NCI-H345 treated with DMSO at 0.1 percent for 48 hours (cell line): ENCODE results near the gene C6orf89.

Experiments
- DNase-seq: peaks from one replicate; lab custom pipeline; 2025; ENCODE audit not compliant: unreplicated experiment; lab: John Stamatoyannopoulos, UW

C6orf89 gene

DNA sequence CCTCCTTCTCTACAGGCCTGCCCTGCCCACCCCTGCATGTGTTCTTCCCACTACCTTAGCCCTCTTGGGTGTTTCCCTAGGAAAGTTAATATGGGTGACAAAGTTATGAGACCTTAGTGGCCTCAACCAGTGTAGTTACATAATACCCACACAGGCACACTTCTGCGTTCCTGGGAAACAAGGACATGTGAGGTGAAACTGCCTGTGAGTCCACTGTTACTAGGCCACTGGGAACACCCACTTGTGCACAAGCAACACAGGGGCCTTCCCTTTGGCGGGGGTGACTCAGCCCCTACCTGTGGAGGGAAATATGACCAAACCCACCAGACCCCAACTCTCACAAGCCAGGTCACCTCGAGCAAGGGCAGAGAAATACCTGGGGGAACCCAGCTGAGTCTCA is 81.5 kb downstream of the C6orf89 start:
- no peak for DNase-seq

DNA sequence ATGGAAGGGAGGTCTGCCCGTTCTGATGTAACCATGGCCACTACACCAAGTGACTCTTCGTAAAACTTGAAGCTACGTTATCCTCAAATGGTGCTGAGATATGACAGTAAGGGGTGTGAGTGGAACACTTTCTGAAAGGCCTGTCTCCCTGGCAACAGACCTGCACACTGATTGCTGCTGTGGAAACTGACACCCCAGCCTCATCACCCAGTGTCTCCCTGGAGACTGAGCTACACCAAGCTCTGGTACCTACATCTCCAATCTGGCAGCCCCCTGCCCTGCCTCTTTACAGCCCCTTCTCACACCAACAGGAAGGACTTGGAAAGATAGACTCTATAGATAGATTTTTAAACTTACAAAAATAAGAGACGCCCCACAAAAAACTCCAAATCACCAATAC is 82.0 kb downstream of the C6orf89 start:
- DNase-seq = no peak

DNA sequence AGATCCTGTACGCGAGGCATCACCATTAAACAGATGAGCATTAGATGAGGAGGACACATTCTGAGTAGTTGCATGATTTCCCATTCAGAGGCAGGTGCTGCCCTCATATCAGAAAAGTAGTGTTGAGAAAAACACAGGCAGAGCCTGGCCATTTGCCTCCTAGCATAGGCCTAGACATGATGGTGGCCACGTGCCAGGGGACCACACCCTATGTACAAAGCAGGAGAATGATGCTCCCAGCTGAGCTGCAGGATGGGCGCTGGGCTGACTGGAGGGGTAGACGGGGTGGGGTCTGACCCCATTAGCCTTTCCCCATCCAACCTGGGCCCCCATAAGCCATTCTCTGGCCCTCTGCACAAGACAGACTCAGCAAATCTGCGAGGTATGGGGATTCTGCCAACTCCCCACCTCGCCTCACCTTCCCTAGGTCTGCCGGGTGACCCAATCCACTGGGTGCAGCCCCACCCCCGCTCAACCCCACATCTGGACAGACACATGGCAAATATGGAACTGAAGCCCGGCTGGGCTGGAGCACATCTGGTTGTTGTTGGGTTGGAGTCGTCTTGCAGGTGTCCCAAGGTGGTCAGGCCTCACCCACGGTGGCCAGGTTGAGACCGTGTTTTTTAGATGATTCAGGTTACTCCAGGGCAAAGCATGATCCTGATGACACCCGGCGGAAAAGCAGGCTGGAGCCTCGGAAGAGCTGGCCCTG is 82.7 kb downstream of the C6orf89 start:
- no peak for DNase-seq

DNA sequence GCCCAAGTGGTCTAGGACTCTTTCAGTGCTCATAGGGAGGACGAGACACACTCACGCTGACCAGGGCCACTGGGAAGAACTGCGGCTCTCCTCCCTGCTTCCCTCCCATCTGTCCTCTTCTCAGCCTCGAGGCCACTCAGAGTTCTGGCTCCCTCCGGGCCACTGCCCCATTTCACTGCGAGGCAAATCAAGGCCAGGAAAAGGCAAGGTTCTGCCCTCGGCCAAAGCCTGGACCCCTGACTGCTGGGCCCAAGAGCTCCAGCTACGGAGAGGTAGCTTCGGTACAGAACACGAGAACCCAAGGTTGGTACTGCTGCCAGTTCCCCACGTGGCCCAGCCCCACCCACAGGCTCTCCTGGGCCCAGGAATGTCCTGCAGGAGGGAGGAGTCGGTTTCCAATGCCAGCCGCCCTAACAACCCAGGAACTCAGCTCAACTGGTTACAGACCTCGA is 83.5 kb downstream of the C6orf89 start:
- no peak for DNase-seq

DNA sequence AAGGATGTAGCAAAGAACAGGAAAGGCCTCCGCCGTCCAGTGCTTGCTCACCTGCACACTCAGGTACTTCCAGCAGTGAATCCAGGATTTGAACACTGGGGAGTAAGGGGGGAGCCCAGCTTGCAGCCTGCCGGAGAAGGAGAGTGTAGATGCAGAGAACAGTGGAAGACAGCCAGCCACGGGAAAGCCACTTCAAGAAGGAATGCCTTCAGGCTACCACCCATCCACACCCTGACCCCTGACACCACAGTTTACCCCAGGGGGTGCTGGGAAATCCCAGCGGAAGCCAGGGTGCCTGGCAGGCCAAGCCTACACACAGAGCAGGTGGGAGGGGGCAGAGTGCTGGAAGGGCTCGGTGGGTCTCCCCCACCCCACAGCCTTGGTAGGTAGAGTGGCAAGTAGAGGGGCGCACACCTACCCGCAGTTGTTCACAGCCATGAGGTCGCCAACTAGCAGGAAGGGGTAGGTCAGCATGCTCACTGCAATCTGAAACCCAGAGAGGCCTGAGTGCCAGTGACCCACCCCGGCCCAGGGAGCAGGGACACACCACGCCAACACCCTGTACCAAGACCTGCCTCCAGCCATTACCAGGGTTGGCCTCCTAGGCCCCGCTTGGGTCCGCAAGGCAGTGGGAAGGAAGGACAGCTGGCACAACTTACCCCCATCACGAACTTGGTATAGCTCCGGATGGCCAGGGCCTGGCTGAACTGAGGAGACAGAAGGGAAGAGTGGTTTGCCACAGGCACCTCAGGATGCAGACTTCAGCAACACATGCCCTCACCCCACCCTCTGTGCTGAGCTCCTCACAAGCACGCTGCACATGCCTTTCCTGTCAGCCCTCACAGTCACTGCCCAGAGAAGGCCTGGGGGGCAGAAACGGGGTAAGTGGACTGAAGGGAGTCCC is 84.5 kb downstream of the C6orf89 start:
- no peak for DNase-seq

DNA sequence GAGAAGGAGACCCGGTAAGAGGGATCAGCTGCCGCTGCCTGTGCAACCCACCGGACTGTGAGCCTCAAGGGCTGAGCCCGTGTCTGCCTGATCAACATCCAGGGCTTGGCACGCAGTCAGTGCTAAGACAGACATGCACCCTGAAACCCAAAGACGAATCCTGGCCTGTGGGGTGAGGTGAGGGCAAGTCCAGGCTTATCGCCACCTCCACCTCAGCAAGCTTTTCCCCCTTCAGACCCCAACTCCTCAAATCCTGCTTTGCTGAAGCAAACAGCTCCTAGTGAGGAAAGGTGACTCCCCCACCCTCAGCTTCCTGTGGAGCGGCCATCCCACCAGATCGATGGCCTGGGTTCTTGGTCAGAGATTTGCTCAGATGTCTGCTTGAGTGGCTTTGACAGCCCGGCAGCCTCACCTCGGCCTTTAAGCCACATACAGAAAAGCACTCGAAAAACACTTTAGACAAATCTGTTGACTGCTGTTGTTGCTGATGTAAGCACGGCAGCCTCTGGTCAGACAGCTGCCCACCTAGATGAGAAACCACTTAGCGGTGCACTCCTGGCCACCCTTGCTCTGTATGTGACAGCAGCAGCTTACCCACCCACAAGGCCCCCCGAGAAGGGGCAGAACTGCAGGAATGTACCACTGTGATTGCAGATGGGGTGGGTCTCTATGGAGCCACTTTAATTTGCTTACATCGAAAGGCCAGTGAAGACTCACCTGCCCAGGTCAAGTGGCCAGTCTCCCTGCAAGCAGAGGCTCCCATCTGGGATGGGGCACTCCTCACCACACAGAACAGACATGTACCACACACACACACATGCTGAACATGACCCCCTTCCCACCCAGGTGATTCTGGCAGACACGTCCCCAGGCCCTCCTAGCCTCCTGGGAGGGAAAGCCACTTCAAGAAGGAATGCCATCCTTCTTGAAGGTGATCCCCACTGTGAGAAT is 85.4 kb downstream of the C6orf89 start:
- DNase-seq = no peak

DNA sequence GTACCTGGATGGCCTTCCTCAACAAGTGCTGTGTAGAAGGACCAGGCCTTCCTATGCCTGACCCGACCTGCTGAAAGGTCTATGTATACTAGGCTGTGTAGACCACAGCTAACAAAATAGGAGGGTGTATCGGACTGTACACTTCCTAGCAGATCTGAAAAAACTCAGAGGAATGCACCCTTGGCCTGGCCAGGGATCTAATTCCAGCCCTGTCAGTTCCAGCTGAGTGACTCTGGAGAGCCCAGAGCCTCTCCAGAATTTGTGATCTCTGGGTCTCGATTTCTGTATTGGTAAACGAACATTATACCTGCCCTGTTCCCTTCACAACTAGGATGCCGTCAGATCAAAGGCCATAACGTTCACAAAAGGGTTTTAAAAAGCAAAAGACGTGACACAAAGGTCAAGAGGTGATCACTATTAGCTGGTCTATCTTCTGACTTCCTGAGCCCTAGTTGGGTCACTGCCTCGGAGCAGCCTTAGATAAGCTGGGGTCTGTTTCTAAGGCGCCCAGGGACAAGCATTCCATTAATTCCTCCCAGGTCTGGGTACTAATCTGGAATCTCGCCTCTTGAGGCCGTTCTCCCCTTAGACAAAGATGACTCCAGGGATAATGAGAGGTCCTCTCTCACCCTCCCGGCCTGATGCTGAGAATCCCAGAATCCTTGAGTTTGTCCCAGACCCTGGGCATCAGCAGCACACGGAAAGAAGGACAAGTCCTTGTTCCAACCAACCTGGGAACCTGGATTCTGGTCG is 86.3 kb downstream of the C6orf89 start:
- no peak for DNase-seq

DNA sequence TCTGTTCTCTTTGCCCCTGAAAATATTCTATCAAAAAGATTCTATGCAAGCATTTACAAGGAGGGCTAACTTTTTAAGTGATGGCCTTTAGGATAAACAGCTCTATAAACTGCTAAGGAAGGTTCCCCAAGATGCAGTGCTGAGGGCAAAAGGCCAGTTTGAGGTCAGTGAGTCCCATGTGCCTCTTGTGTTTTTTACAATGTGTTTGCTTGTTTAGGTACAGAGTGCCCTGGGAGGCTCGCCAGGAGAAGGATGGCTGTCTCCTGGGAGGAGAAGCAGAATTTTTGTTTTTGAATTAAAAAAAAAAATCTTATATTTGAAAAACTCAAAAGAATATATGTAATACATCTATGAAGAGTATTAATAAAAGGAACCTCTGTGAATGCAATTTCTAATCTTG is 87.4 kb downstream of the C6orf89 start:
- no peak for DNase-seq

DNA sequence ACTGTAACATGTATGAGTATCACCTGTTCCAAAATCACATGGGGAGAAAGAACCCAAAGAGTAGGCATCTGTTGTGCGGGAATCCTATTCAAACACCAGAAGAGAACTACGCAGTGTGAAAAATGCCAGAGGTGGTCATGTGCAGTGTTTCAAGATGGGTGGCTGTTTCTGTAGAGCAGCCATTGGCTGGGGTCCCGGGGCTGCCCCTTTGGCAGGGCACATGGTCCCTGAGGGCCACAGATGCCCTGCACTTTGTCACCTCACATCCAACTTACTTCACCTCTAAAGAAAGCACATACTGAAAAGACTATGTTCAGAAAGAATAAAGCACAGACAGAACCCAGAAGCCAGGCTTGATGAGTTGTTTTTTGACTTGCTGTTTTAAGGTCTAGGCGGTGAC is 87.9 kb downstream of the C6orf89 start:
- no peak for DNase-seq

DNA sequence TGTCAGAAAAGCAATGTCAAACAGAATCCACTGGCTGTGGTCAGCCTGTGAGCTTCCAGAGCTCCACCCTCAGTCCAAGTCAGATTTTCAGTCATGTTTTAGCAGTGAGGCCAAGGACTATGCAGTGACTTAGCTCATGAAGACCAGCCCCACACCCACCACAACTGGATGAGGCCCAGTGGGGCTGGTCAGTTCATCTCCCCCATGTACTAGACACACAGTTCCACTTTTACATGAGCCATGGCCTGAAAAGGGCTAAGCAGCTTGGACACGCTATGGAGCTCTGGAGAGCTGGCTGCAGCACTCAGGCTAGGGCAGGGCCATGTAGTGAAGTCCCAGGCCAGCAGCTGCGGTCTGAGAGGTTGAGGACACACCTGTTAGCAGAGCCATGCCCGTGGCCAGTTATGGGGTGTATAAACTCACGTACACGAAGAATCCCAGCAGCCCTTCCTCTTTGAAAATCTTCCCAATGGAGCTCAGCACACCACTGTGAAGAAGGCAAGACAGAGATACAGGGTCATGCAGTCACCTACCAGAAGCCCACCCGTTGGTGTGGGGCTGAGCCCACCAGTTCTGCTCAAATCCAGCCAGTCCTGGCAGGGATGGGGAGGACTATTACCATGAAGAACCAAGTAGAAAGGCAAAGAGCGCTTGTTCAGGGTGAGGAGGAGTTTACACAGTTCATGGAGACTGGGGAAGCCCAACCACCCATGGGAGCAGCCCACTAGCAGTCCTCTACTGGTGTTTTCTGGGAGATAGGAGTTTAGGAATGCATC is 89.7 kb downstream of the C6orf89 start:
- DNase-seq = no peak

DNA sequence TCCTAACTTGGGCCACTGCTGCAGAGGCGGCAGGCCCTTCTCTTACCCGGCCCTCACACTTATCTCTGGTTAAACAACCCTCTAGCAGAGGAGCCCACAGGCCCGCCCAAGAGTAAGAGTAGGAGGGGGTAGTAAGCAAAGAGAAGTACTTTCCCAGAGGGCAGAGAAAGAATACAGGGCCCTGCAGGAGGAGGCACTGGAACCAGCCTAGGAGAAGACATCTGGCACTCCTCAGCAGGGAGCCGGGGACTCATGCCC is 90.2 kb downstream of the C6orf89 start:
- no peak for DNase-seq

DNA sequence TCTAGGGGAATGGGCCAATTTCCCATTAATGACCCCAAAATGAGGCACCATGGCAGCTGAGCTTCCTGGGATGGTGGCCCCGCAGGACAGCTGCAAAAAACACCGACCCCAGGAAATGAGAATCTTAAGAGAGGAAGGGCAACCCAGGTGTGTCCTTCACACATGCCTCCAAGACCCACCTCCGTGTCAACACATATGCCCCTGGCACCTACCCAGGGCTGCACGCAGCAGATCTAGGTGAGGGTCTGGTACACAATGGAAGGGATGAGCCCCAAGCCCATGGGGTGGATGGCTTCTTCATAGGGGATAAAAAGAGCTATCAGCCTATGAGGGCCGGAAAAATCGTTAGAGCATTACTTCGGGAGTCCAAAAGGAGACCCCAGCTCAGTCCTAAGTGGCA is 90.8 kb downstream of the C6orf89 start:
- no peak for DNase-seq

DNA sequence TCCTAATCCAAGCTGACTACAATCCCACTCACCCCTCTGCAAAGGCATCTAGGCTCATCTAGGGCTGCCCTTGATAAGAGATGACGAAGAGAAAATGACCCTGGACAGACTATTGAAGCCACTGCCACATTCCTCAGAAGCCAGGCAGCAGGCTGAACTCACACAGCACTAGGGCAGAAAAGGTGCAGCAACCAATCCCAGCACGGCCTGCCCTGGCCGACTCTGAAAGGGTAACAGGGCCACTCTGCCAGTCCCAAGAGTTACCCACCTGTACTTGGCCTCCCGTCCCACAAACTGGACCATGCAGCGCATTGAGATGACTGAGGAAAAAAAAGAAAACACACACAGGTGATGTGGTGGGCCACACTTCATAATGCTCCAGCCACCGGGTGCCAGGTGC is 91.2 kb downstream of the C6orf89 start:
- DNase-seq = no peak

DNA sequence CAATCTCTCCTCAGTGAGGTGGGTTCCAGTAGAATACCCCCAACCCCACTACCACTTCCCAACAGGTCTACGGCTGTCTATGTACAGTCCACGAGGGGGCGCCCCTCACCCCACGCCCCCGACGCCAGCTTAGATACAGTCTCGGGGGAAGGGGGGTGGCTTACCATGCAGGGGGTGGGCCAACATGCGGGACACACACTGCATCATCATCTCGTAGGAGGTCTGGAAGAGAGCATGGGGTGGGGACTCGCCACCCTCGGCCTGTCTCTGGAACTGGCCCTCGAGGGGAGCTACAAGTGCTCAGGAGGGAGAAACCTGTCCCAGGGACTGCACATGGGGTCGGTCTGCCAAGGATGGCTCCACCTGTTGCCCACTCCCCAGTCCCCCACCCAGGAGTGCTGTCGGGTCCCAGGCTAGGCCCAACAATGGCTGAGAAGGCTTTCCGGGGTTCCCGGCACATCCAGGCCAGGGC is 91.8 kb downstream of the C6orf89 start:
- DNase-seq = no peak
